Neuronal stem cell (in vitro differentiated cells): Measurements from ENCODE around the gene HDDC3.
A peak's percentile ranks its signal among the peaks of the same experiment; 100 is the strongest.

Experiments used
- DNase-seq: peaks from one replicate; pipeline ENCODE4 v3.0.0-alpha.2; 2013; ENCODE audit warnings: low spot score
- H2AFZ ChIP-seq: one replicate; pipeline ENCODE4 v1.6.1; 2013; ENCODE audit warnings: mild to moderate bottlenecking, low read length, inconsistent platforms
- H2AK5ac ChIP-seq: 2 replicates; pipeline ENCODE4 v1.6.1; 2013; ENCODE audit warnings: low read depth, mild to moderate bottlenecking, inconsistent platforms, low read length, moderate library complexity, mixed read lengths
- H2BK120ac ChIP-seq: 2 replicates; pipeline ENCODE4 v1.6.1; 2013; ENCODE audit warnings: low read depth, mild to moderate bottlenecking, inconsistent platforms, low read length, moderate library complexity, mixed read lengths
- H2BK12ac ChIP-seq: one replicate; pipeline ENCODE4 v1.6.1; 2013; ENCODE audit warnings: low read length, inconsistent platforms
- H2BK15ac ChIP-seq: 2 replicates; pipeline ENCODE4 v1.6.1; 2013; ENCODE audit warnings: mild to moderate bottlenecking, low read length, inconsistent platforms, mixed read lengths
- H2BK5ac ChIP-seq: one replicate; pipeline ENCODE4 v1.6.1; 2013; ENCODE audit warnings: inconsistent platforms, mild to moderate bottlenecking, low read length, moderate library complexity
- H3K14ac ChIP-seq: one replicate; pipeline ENCODE4 v1.6.1; 2013; ENCODE audit warnings: low read length, inconsistent platforms
- H3K18ac ChIP-seq: 2 replicates; pipeline ENCODE4 v1.6.1; 2013; ENCODE audit warnings: low read length, inconsistent platforms
- H3K23ac ChIP-seq: 2 replicates; pipeline ENCODE4 v1.6.1; 2013; ENCODE audit warnings: low read depth, mild to moderate bottlenecking, mixed read lengths, low read length, inconsistent platforms; ENCODE audit not compliant: poor library complexity
- H3K27ac ChIP-seq: replicated peaks from 3 replicates; pipeline ENCODE4 v1.5.1; 2013; ENCODE audit warnings: low read length, inconsistent platforms
- H3K27me3 ChIP-seq, 3 experiments: 2 replicates each; pipeline ENCODE4 v1.6.1; 2013; ENCODE audit warnings: low read length in 3 of 3, mild to moderate bottlenecking in 2 of 3, inconsistent platforms in 1 of 3, low read depth in 1 of 3, mixed read lengths in 1 of 3, moderate library complexity in 1 of 3; ENCODE audit not compliant: control insufficient read depth in 3 of 3, insufficient read depth in 3 of 3
- H3K36me3 ChIP-seq, 2 donors: replicated peaks in 1 of 2; 2 replicates each; pipeline ENCODE4 v1.6.1; 2013; ENCODE audit warnings: low read length in 2 of 2; ENCODE audit not compliant: control insufficient read depth in 2 of 2, insufficient read depth in 2 of 2
- H3K4ac ChIP-seq: 2 replicates; pipeline ENCODE4 v1.6.1; 2013; ENCODE audit warnings: inconsistent platforms, mild to moderate bottlenecking, low read length, moderate library complexity
- H3K4me1 ChIP-seq, 2 donors: 1 replicate in 1 of 2; 2 replicates in 1 of 2; pipeline ENCODE4 v1.6.1; 2013; ENCODE audit warnings: low read length in 2 of 2, low read depth in 1 of 2; ENCODE audit not compliant: control insufficient read depth in 2 of 2, insufficient read depth in 1 of 2
- H3K4me2 ChIP-seq: one replicate; pipeline ENCODE4 v1.6.1; 2013; ENCODE audit warnings: mild to moderate bottlenecking, low read length, inconsistent platforms; ENCODE audit not compliant: insufficient read depth, poor library complexity, severe bottlenecking
- H3K4me3 ChIP-seq, 2 donors: 2 replicates each; pipeline ENCODE4 v1.5.1; 2013; ENCODE audit warnings: low read length in 2 of 2, mild to moderate bottlenecking in 2 of 2, inconsistent platforms in 1 of 2, moderate library complexity in 1 of 2
- H3K79me1 ChIP-seq: one replicate; pipeline ENCODE4 v1.6.1; 2013; ENCODE audit warnings: low read depth, mild to moderate bottlenecking, inconsistent platforms, low read length, moderate library complexity
- H3K9ac ChIP-seq: one replicate; pipeline ENCODE4 v1.6.1; 2013; ENCODE audit warnings: mild to moderate bottlenecking, low read depth, low read length, inconsistent platforms; ENCODE audit not compliant: poor library complexity
- H3K9me3 ChIP-seq, 2 donors: replicated peaks in 1 of 2; 2 replicates each; pipeline versions ENCODE3 to v1.6.1; 2013; ENCODE audit warnings: low read length in 2 of 2, mild to moderate bottlenecking in 2 of 2, inconsistent platforms in 1 of 2, low read depth in 1 of 2, mixed read lengths in 1 of 2, moderate library complexity in 1 of 2; ENCODE audit not compliant: control insufficient read depth in 2 of 2, insufficient read depth in 1 of 2
- H4K8ac ChIP-seq: one replicate; pipeline ENCODE4 v1.6.1; 2013; ENCODE audit warnings: low read depth, mild to moderate bottlenecking, inconsistent platforms, low read length, moderate library complexity
- H4K91ac ChIP-seq: one replicate; pipeline ENCODE4 v1.6.1; 2013; ENCODE audit warnings: low read length, low read depth, mild to moderate bottlenecking, inconsistent platforms; ENCODE audit not compliant: poor library complexity
- WGBS, 2 donors: extraction: QIAGEN DNeasy Blood & Tissue Kit; methylation state at CpG; one replicate each; pipeline ENCODE4 v1.1.7; 2013; ENCODE audit warnings: missing lambda C conversion rate in 2 of 2, mixed read lengths in 1 of 2; ENCODE audit not compliant: insufficient read length in 2 of 2, insufficient replicate concordance in 1 of 2; ENCODE audit errors: extremely low coverage in 2 of 2; 5-methylcytosine and 5-hydroxymethylcytosine counted together

The HDDC3 gene

GRCh38 chr15:90885432-90886290 lies 46.7 kb downstream of the HDDC3 start:
- Histone ChIP-seq H2BK120ac (no peak overlapping the region), H3K4me3 (no peak overlapping the region), H3K18ac (no peak overlapping the region), H3K36me3 (peaks cover 0 to 4% of the 10 kb centered on the region in 2 donors), H2AFZ (peak overlapping the region; percentile 59), H3K23ac (no peak overlapping the region), H3K27ac (no peak overlapping the region), H4K8ac (no peak overlapping the region), H3K27me3 (no peaks in the 10 kb centered on the region), H4K91ac (no peak overlapping the region), H3K79me1 (peaks cover 2% of the 10 kb centered on the region), H2BK15ac (peak overlapping the region; percentile 17), H2BK12ac (no peak overlapping the region), H3K4me1 (peaks cover 7 to 13% of the 10 kb centered on the region in 2 donors), H3K14ac (no peak overlapping the region), H3K9me3 (no peaks in the 10 kb centered on the region), H3K4ac (no peak overlapping the region), H2BK5ac (no peak overlapping the region), H3K4me2 (no peak overlapping the region), H3K9ac (peak overlapping the region; percentile 56), H2AK5ac (peak overlapping the region; percentile 60)
- DNase-seq, result peak; percentile 74
- no CpG with 5 or more reads among the region's 23 CpGs for WGBS, 2 donors

- H3K9ac ChIP-seq, result peak overlapping the region; percentile 94
- WGBS, 2 donors, result no CpG with 5 or more reads among the region's 16 CpGs
- DNase-seq, result no peak
These were observed 47.5 kb downstream of the HDDC3 start for GRCh38 chr15:90884719-90885431.

GRCh38 chr15:90883976-90884718 lies 48.2 kb downstream of the HDDC3 start, which contains the start of gene FES:
TSS of gene FES (plus strand) at chr15:90884504. CDS start at chr15:90885046, 542 bp downstream.
- Histone ChIP-seq H3K4me2 (peak within 1 kb of the TSS; percentile 52), H3K4ac (no peak within 1 kb of the TSS), H2BK5ac (no peak within 1 kb of the TSS), H3K79me1 (peaks cover 2% of the 10 kb centered on the region), H3K27me3 (no peaks in the 10 kb centered on the region), H4K91ac (peak within 1 kb of the TSS; percentile 61), H3K36me3 (peaks cover 10 to 12% of the 10 kb centered on the region in 2 donors), H2AFZ (peak within 1 kb of the TSS; percentile 59), H2BK15ac (peak within 1 kb of the TSS; percentile 17), H2BK12ac (no peak within 1 kb of the TSS), H3K23ac (peak within 1 kb of the TSS; percentile 61), H3K18ac (peak within 1 kb of the TSS; percentile 97), H2BK120ac (peak within 1 kb of the TSS; percentile 92), H2AK5ac (peak within 1 kb of the TSS; percentile 96), H3K9ac (peak within 1 kb of the TSS; percentile 94), H3K27ac (peak within 1 kb of the TSS; percentile 24), H3K14ac (no peak within 1 kb of the TSS), H3K4me3 (peak within 1 kb of the TSS in 1 of 2 donors; percentile 26), H3K9me3 (no peaks in the 10 kb centered on the region), H4K8ac (peak within 1 kb of the TSS; percentile 8), H3K4me1 (peaks cover 7 to 13% of the 10 kb centered on the region in 2 donors)
- DNase-seq, result peak; percentile 40
- WGBS, 2 donors, result no CpG with 5 or more reads among the region's 58 CpGs

More at GRCh38 chr15:90884719-90885431, 47.5 kb downstream of the HDDC3 start:
- Histone ChIP-seq H3K18ac (peak overlapping the region; percentile 97), H2BK12ac (no peak overlapping the region), H4K91ac (peak overlapping the region; percentile 18), H3K23ac (peak overlapping the region; percentile 61), H3K14ac (no peak overlapping the region), H3K4me2 (peak overlapping the region; percentile 52), H2BK5ac (no peak overlapping the region), H2AK5ac (peak overlapping the region; percentile 60), H2BK15ac (peak overlapping the region; percentile 17), H3K36me3 (peaks cover 5 to 6% of the 10 kb centered on the region in 2 donors), H3K4me1 (peaks cover 7 to 13% of the 10 kb centered on the region in 2 donors), H3K9me3 (no peaks in the 10 kb centered on the region), H3K79me1 (peaks cover 2% of the 10 kb centered on the region), H3K27ac (no peak overlapping the region), H3K27me3 (no peaks in the 10 kb centered on the region), H3K4ac (no peak overlapping the region), H4K8ac (peak overlapping the region; percentile 8), H2BK120ac (peak overlapping the region; percentile 92), H2AFZ (peak overlapping the region; percentile 59), H3K4me3 (peak overlapping the region in 1 of 2 donors; percentile 26)
